Stomach (tissue), 9 donors: ENCODE measurements around the gene CTCF. TPM values are rescaled to one million over a fixed set of nuclear protein-coding genes. Genes with fewer than 3 reads are reported as not detected.
A peak's percentile ranks its signal among the peaks of the same experiment; 100 is the strongest.

Source experiments
- DNase-seq, 2 donors: peaks; one replicate each; pipeline versions ENCODE4 v3.0.0 to v3.0.0-alpha.2; 2013 to 2019
- H3K27ac ChIP-seq, 5 donors: fragments of 200-600 bp in 4 of 5; sonication (generic) in 4 of 5; one replicate each; pipeline ENCODE4 v1.5.1; 2013 to 2019; ENCODE audit warnings: mild to moderate bottlenecking in 1 of 5, moderate library complexity in 1 of 5
- H3K27me3 ChIP-seq, 3 donors: fragments of 200-600 bp; sonication (generic); one replicate each; pipeline ENCODE4 v1.5.1; 2017 to 2019; ENCODE audit warnings: mixed run types in 1 of 3
- H3K36me3 ChIP-seq, 4 donors: fragments of 200-600 bp; sonication (generic); 1 replicate in 3 of 4; 2 replicates in 1 of 4; pipeline ENCODE4 v1.5.1; 2016 to 2019
- H3K4me1 ChIP-seq, 4 donors: fragments of 200-600 bp; sonication (generic); one replicate each; pipeline ENCODE4 v1.5.1; 2016 to 2019
- H3K4me3 ChIP-seq, 4 donors: fragments of 200-600 bp; sonication (generic) in 3 of 4; one replicate each; pipeline ENCODE4 v1.5.1; 2016 to 2019; ENCODE audit warnings: mild to moderate bottlenecking in 1 of 4
- H3K9me3 ChIP-seq, 4 donors: fragments of 200-600 bp; sonication (generic); one replicate each; pipeline ENCODE4 v1.5.1; 2016 to 2019
- EP300 ChIP-seq: sonication (generic); formaldehyde crosslinking; IDR thresholded peaks from one replicate; pipeline ENCODE4 v1.6.1; 2017; ENCODE audit warnings: antibody characterized with exemption
- POLR2A ChIP-seq, 4 donors: fragments of 450-650 bp; IDR thresholded peaks; one replicate each; pipeline ENCODE4 v1.6.1; 2016; ENCODE audit warnings: antibody characterized with exemption in 4 of 4, control low read depth in 2 of 4, mild to moderate bottlenecking in 1 of 4, moderate library complexity in 1 of 4
- POLR2AphosphoS5 ChIP-seq, 3 donors: sonication (generic); formaldehyde crosslinking; IDR thresholded peaks; one replicate each; pipeline ENCODE4 v1.6.1; 2016; ENCODE audit warnings: antibody characterized with exemption in 3 of 3
- WGBS, 5 donors: extraction: QIAGEN DNeasy Blood & Tissue Kit in 3 of 5; methylation state at CpG; one replicate each; pipeline versions ENCODE4 v1.1.5 to v1.1.7; 2013 to 2018; 5-methylcytosine and 5-hydroxymethylcytosine counted together
- intact Hi-C: fragments of 100-400 bp; cut with DNase I; formaldehyde crosslinking; loops from one replicate; pipeline ENCODE4 v1.15.1; 2023; ENCODE audit warnings: low total_unique reads
- polyA plus RNA-seq, 3 donors: library from polyadenylated mRNA; stranded (reverse); fragments of 200-250 nt; gene quantifications; one replicate each; pipeline ENCODE4 v1.2.3, GENCODE V29; 2013
- total RNA-seq, 5 donors: library from RNA; depleted of rRNA; stranded (reverse); fragments of >200 nt; gene quantifications; one replicate each; pipeline versions ENCODE4 v1.1.0 to v1.2.3, GENCODE V29; 2014 to 2016
- TF ChIP-seq, protein P1 (sequence below), 7 experiments: fragments of 450-650 bp in 4 of 7; fragments of 200-600 bp in 3 of 7; sonication (generic) in 3 of 7; IDR thresholded peaks; one replicate each; pipeline ENCODE4 v1.5.1; 2016 to 2019; ENCODE audit warnings: antibody characterized with exemption in 7 of 7, control low read depth in 2 of 7, mild to moderate bottlenecking in 1 of 7
- donor health status: healthy with polysubstance abuse.
- donor health status: Bipolar disorder and iron deficiency.
- donor health status: healthy.

Gene CTCF
- total and polyA plus RNA-seq, 8 donors = 15.0 to 47.3 (median 33.4) TPM

DNA sequence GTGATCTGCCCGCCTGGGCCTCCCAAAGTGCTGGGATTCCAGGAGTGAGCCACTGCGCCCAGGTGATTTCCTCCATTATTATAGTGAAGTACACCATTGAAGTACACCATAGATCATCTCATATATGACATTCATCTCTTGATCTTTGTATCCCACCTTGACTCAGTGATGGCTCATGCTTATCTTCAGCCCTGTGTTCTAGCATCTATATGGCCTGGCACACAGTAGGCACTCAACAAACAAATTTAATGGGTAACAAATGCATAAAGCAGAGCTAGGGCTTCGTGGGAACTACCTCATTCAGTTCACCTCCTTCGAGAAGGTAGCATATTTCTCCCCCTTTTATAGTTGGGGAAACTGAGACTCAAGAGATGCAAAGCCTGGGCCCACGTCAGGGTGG is 103.3 kb downstream of the CTCF start:
- Histone ChIP-seq H3K27ac (peak overlapping the region in 3 of 5 donors; percentile 87 to 93 (median 88)), H3K36me3 (peaks cover 9 to 23% (median 15%) of the 10 kb centered on the region in 4 donors), H3K4me3 (peak overlapping the region; percentile 84 to 96 (median 90)), H3K4me1 (peaks cover 34 to 51% (median 45%) of the 10 kb centered on the region in 4 donors), H3K9me3 (no peaks in the 10 kb centered on the region), H3K27me3 (no peaks in the 10 kb centered on the region)
- peak in 1 of 2 donors; percentile 4 for DNase-seq
- 66 to 76% (median 72%) methylated on average over 5 of the region's 5 CpGs for WGBS, 5 donors
- intact Hi-C loops = no loop called here
- TF ChIP-seq, protein P1, sequence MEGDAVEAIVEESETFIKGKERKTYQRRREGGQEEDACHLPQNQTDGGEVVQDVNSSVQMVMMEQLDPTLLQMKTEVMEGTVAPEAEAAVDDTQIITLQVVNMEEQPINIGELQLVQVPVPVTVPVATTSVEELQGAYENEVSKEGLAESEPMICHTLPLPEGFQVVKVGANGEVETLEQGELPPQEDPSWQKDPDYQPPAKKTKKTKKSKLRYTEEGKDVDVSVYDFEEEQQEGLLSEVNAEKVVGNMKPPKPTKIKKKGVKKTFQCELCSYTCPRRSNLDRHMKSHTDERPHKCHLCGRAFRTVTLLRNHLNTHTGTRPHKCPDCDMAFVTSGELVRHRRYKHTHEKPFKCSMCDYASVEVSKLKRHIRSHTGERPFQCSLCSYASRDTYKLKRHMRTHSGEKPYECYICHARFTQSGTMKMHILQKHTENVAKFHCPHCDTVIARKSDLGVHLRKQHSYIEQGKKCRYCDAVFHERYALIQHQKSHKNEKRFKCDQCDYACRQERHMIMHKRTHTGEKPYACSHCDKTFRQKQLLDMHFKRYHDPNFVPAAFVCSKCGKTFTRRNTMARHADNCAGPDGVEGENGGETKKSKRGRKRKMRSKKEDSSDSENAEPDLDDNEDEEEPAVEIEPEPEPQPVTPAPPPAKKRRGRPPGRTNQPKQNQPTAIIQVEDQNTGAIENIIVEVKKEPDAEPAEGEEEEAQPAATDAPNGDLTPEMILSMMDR (IDR thresholded peaks at IDR 0.05) = no peak
- no peak for TF ChIP-seq POLR2AphosphoS5 (IDR thresholded peaks at IDR 0.05)

DNA sequence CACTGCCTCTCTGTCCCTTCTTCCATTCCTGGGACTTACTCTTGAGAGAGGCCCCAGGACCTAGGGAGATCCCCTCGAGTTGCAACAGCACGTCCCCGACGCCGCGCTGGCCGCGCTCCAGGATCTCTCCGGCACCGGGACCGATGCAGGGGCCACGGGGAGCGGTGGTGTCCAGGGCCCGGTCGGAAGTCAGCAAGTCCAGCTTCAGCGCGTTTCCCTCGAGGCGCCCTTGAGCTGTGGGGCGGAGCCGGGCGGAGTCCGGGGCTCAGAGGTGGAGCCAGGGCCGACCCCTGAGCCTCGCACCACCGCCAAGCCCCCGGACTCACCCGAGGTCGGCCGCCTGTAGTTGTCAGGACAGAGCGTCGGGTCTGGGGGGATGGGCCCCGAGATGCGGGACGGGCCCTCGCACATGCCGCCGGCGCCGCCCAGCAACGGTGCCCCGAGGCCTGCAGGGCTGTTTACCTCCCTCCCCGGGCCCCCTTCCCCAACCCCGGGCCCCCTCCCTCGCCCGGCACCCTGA is 103.8 kb downstream of the CTCF start:
- Histone ChIP-seq H3K27me3 (no peaks in the 10 kb centered on the region), H3K4me1 (peaks cover 32 to 49% (median 43%) of the 10 kb centered on the region in 4 donors), H3K9me3 (no peaks in the 10 kb centered on the region), H3K36me3 (peaks cover 9 to 23% (median 15%) of the 10 kb centered on the region in 4 donors), H3K27ac (peak overlapping the region in 4 of 5 donors; percentile 82 to 93 (median 88)), H3K4me3 (peak overlapping the region; percentile 84 to 96 (median 90))
- WGBS, 5 donors = 0 to 3% (median 1%) methylated on average over 7 to 46 of the region's 46 CpGs
- intact Hi-C loops = no loop called here
- TF ChIP-seq POLR2A (IDR thresholded peaks at IDR 0.05) = no peak
- no peak for TF ChIP-seq POLR2AphosphoS5 (IDR thresholded peaks at IDR 0.05)
- TF ChIP-seq, protein P1 (IDR thresholded peaks at IDR 0.05) = no peak
- no peak for TF ChIP-seq EP300
- DNase-seq = peak in 1 of 2 donors; percentile 71

DNA sequence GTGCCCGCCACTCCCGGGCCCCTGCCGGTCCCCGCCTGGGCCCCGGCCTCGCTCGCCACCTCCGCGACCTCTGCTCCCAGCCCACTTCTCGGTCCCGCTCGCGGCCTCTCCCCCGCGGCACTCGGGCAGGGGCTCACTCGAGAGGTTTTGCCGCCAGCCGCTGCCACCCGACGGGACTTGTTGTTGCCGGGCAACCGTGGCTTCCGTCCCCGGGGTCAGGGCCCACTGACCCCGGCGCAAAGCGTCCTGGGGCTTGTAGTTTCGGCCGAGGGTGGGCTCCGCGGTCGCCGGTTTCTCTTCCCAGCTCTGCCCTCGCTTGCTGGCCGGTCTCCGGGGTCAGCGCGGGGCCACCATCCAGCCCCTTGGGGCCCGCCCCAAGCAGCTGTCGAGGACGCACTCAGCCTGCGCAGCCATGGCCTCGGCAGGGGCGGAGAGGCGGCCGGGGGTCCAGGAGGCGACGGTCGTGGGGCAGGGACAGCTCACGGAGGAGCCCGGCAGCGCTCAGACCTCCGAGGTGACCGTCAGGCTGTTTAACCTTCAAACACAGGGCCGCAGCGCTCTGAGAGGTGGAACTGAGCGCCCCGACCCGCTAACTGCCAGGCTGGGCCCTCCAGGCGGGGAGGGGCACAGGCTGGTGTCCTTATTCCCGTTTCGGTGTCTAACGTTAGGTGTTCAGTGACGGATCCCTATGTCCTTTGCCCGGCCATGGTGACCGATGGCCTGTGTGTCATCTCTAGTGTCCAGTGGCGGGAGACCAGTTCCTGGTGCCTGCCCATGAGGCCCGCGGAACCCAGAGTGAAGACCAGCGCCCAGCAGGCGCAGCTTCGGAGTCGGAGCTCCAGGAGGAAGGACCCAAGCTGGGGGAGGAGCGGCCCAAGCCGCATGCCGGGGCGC is 104.5 kb downstream of the CTCF start, which contains the start of the genes C16orf86 and ENKD1:
Gene C16orf86, plus strand, starts transcription at position 256 of the 894 bp plus-strand sequence. Its CDS starts 157 bp downstream, at position 413.
Gene ENKD1, minus strand, starts transcription at position 192 of the 894 bp plus-strand sequence. CDS start 308 bp downstream, outside the sequence.
- WGBS, 5 donors = 10 to 26% (median 14%) methylated on average over 20 to 78 of the region's 78 CpGs

DNA sequence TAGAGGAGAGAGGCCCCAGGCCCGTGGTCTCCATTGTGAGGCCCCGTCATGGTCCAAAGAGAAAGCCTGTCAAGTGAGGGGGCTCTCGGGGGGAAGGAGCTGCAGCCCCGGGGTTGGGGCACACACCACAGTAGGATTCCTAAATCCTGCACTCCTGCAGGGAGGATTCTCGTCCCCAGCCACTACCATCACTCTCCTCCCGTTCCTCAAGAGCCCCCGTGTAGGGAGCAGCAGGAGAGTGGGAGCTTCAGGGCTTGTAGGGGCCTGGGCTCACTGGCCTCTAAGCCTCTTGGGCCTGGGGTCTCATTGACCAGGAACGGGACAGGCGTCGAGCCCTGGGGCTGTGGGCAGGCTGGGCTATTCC is 105.1 kb downstream of the CTCF start:
- Histone ChIP-seq H3K9me3 (no peaks in the 10 kb centered on the region), H3K4me1 (peaks cover 24 to 46% (median 38%) of the 10 kb centered on the region in 4 donors), H3K4me3 (peak overlapping the region; percentile 84 to 96 (median 90)), H3K27me3 (no peaks in the 10 kb centered on the region), H3K36me3 (peaks cover 9 to 23% (median 13%) of the 10 kb centered on the region in 4 donors), H3K27ac (peak overlapping the region; percentile 34 to 93 (median 87))
- no peak for TF ChIP-seq POLR2AphosphoS5 (IDR thresholded peaks at IDR 0.05)
- TF ChIP-seq EP300 = no peak
- TF ChIP-seq POLR2A (IDR thresholded peaks at IDR 0.05) = no peak
- TF ChIP-seq, protein P1 (IDR thresholded peaks at IDR 0.05) = no peak
- 38 to 58% (median 52%) methylated on average over 6 to 10 of the region's 10 CpGs for WGBS, 5 donors
- no peak for DNase-seq
- intact Hi-C loops = no loop called here

More for the DNA sequence above, 104.5 kb downstream of the CTCF start, which contains the start of the genes C16orf86 and ENKD1:
- peaks cover 25 to 42% (median 36%) of the 10 kb centered on the region in 4 donors for H3K4me1 ChIP-seq
- DNase-seq = peak; percentile 88 to 94
- no peaks in the 10 kb centered on the region for H3K27me3 ChIP-seq
- H3K4me3 ChIP-seq = peak within 1 kb of the TSS; percentile 84 to 96 (median 90)
- H3K36me3 ChIP-seq = peaks cover 9 to 23% (median 15%) of the 10 kb centered on the region in 4 donors
- no peaks in the 10 kb centered on the region for H3K9me3 ChIP-seq
- peak within 1 kb of the TSS; percentile 82 to 93 (median 87) for H3K27ac ChIP-seq
- intact Hi-C loops = no loop called here
- TF ChIP-seq POLR2AphosphoS5 (IDR thresholded peaks at IDR 0.05) = peak; percentile 41 to 58 (median 50)
- TF ChIP-seq, protein P1 (IDR thresholded peaks at IDR 0.05) = no peak
- TF ChIP-seq POLR2A (IDR thresholded peaks at IDR 0.05) = no peak
- TF ChIP-seq EP300 = no peak
